HepG2 (cell line): Measurements from ENCODE around the gene DUSP2. TPM values are rescaled to one million over a fixed set of nuclear protein-coding genes. Genes with fewer than 3 reads are reported as not detected.

Source experiments
- ATAC-seq: fragments of 200-7000 bp; cut with Tn5 transposase; 3 replicates; pipeline ENCODE4 v1.9.1; 2020; ENCODE audit warnings: mild to moderate bottlenecking, moderate library complexity
- BruUV-seq: library from RNA; stranded (reverse); fragments of 400-500 nt; replicated peaks from 2 replicates; lab custom pipeline; 2021; lab: Mats Ljungman, UMichigan
- CTCF ChIA-PET: fragments of 300-600 bp; formaldehyde crosslinking; extraction: SDS; loops from one replicate; lab custom pipeline; 2021; ENCODE audit warnings: low total read pairs, inconsistent platforms, low intra/inter-chr PET ratio; lab: Yijun Ruan, JAX
- POLR2A ChIA-PET: fragments of 350-600 bp; sonication (Branson Sonifier 250); formaldehyde crosslinking; loops from one replicate; lab custom pipeline; 2020; ENCODE audit warnings: antibody characterized with exemption, inconsistent platforms; lab: Yijun Ruan, JAX
- DNase-seq: peaks from one replicate; pipeline ENCODE4 v3.0.0-alpha.2; 2015; ENCODE audit warnings: low spot score
- FAIRE-seq: peaks from 3 replicates; lab custom pipeline; 2011; peaks lifted over from hg19 to GRCh38; lab: Jason Lieb, UNC
- H2AFZ ChIP-seq: one replicate; pipeline ENCODE4 v1.6.1; 2011; ENCODE audit warnings: low read length, inconsistent platforms
- H3K27ac ChIP-seq: fragments of 300-600 bp; 3 replicates; pipeline ENCODE4 v1.8.0; 2011; ENCODE audit warnings: mixed run types, mild to moderate bottlenecking, mixed read lengths, low read length, inconsistent platforms; ENCODE audit not compliant: insufficient read depth; ENCODE audit errors: extremely low read length
- H3K27me3 ChIP-seq, 2 experiments: fragments of 200-600 bp in 1 of 2; 2 replicates in 1 of 2; 3 replicates in 1 of 2; pipeline versions ENCODE4 v1.6.0 to v1.8.0; 2011; ENCODE audit warnings: low read length in 2 of 2, mild to moderate bottlenecking in 2 of 2, moderate library complexity in 2 of 2, inconsistent platforms in 1 of 2; ENCODE audit not compliant: insufficient read depth in 2 of 2, control insufficient read depth in 1 of 2
- H3K36me3 ChIP-seq, 2 experiments: fragments of 200-600 bp in 1 of 2; replicated peaks in 1 of 2; 2 replicates in 1 of 2; 3 replicates in 1 of 2; pipeline versions ENCODE4 v1.5.1 to v1.8.0; 2011; ENCODE audit warnings: low read length in 2 of 2, inconsistent platforms in 1 of 2; ENCODE audit not compliant: insufficient read depth in 2 of 2, control insufficient read depth in 1 of 2
- H3K4me1 ChIP-seq: 2 replicates; pipeline ENCODE4 v1.5.1; 2012; ENCODE audit warnings: low read length, inconsistent platforms; ENCODE audit not compliant: insufficient read depth
- H3K4me2 ChIP-seq: 2 replicates; pipeline ENCODE4 v1.6.0; 2011; ENCODE audit warnings: low read depth, low read length, inconsistent platforms
- H3K4me3 ChIP-seq, 3 experiments: fragments of 200-600 bp in 1 of 3; sonication (generic), shearing (Covaris generic) in 1 of 3; replicated peaks in 1 of 3; 2 replicates each; pipeline ENCODE4 v1.5.1; 2011 to 2016; ENCODE audit warnings: low read length in 3 of 3, inconsistent platforms in 2 of 3, low read depth in 2 of 3, mild to moderate bottlenecking in 2 of 3, control low read depth in 1 of 3, mixed read lengths in 1 of 3; ENCODE audit not compliant: insufficient read depth in 1 of 3
- H3K79me2 ChIP-seq: one replicate; pipeline ENCODE4 v1.6.1; 2011; ENCODE audit warnings: low read length, inconsistent platforms; ENCODE audit not compliant: insufficient read depth
- H3K9ac ChIP-seq: 2 replicates; pipeline ENCODE4 v1.6.0; 2011; ENCODE audit warnings: mild to moderate bottlenecking, low read depth, low read length, inconsistent platforms; ENCODE audit not compliant: insufficient read depth
- H3K9me3 ChIP-seq: 2 replicates; pipeline ENCODE4 v1.5.1; 2012; ENCODE audit warnings: mild to moderate bottlenecking, low read length
- H4K20me1 ChIP-seq: 2 replicates; pipeline ENCODE4 v1.6.0; 2011; ENCODE audit warnings: inconsistent platforms, mild to moderate bottlenecking, low read length, moderate library complexity; ENCODE audit not compliant: insufficient read depth
- BHLHE40 ChIP-seq: IDR thresholded peaks from 2 replicates; pipeline ENCODE4 v1.6.1; 2011; ENCODE audit warnings: low read length, improper control_type of control experiment
- HBP1 ChIP-seq: IDR thresholded peaks from 2 replicates; pipeline ENCODE4 v1.6.1; 2016; ENCODE audit warnings: low read depth, control low read depth
- HOXA3 ChIP-seq: sonication (generic); formaldehyde crosslinking; IDR thresholded peaks from 2 replicates; pipeline ENCODE4 v1.5.0; 2020; ENCODE audit warnings: missing genetic modification reagents
- KDM5A ChIP-seq: fragments of 200-600 bp; sonication (generic); IDR thresholded peaks from 2 replicates; pipeline ENCODE4 v1.7.0; 2018; ENCODE audit warnings: antibody characterized with exemption, mild to moderate bottlenecking, low read length, borderline replicate concordance
- ZBTB25 ChIP-seq: IDR thresholded peaks from 2 replicates; pipeline ENCODE4 v1.6.1; 2018; ENCODE audit warnings: missing genetic modification reagents
- ZNF350 ChIP-seq: sonication (generic); formaldehyde crosslinking; IDR thresholded peaks from 2 replicates; pipeline ENCODE4 v1.4.0; 2020; ENCODE audit warnings: mild to moderate bottlenecking, low read depth, missing genetic modification reagents, borderline replicate concordance
- WGBS: methylation state at CpG from one replicate; pipeline ENCODE4 v1.1.6; 2017; ENCODE audit warnings: low lambda C conversion rate; 5-methylcytosine and 5-hydroxymethylcytosine counted together
- in situ Hi-C: cut with HindIII; loops from 2 replicates; pipeline ENCODE4 v1.10.0; 2017; ENCODE audit warnings: low pct_unique_long_range_greater_than_20kb; ENCODE audit not compliant: extremely low pct_ligation_motif_present
- intact Hi-C: fragments of 100-400 bp; cut with micrococcal nuclease; formaldehyde crosslinking; loops from one replicate; pipeline ENCODE4 v1.10.0; 2022; ENCODE audit not compliant: unreplicated experiment
- polyA plus RNA-seq, 8 experiments: library from polyadenylated mRNA; depleted of rRNA in 3 of 8; stranded (reverse) in 7 of 8; unstranded in 1 of 8; fragments of >200 nt; fragmentation: Illumina TruSeq in 4 of 8; extraction: Trizol in 4 of 8; gene quantifications; 2 replicates each; pipeline versions ENCODE4 v1.2.1 to v1.2.3, GENCODE V29; 2011 to 2016; ENCODE audit warnings: low read depth in 4 of 8, missing spikeins in 1 of 8, mixed read lengths in 1 of 8; ENCODE audit not compliant: insufficient read depth in 1 of 8
- total RNA-seq, 5 experiments: library from RNA; depleted of rRNA; stranded (reverse); fragments of >200 nt; fragmentation: Illumina TruSeq; extraction: Trizol; gene quantifications; 2 replicates each; pipeline ENCODE4 v1.2.3, GENCODE V29; 2016; ENCODE audit warnings: low read depth in 1 of 5
- TF ChIP-seq, protein P1 (sequence below): IDR thresholded peaks from 2 replicates; pipeline ENCODE4 v1.6.1; 2012; ENCODE audit warnings: inconsistent platforms
- TF ChIP-seq, protein P2 (sequence below): sonication (generic); formaldehyde crosslinking; IDR thresholded peaks from 2 replicates; pipeline ENCODE4 v1.9.0; 2022; ENCODE audit warnings: missing genetic modification reagents, mild to moderate bottlenecking, borderline replicate concordance

The DUSP2 gene
- total and polyA plus RNA-seq, 2 of the 13 experiments (the other 11 are each of a cell fraction or from before 2014, with no cell fraction given): not detected

DNA sequence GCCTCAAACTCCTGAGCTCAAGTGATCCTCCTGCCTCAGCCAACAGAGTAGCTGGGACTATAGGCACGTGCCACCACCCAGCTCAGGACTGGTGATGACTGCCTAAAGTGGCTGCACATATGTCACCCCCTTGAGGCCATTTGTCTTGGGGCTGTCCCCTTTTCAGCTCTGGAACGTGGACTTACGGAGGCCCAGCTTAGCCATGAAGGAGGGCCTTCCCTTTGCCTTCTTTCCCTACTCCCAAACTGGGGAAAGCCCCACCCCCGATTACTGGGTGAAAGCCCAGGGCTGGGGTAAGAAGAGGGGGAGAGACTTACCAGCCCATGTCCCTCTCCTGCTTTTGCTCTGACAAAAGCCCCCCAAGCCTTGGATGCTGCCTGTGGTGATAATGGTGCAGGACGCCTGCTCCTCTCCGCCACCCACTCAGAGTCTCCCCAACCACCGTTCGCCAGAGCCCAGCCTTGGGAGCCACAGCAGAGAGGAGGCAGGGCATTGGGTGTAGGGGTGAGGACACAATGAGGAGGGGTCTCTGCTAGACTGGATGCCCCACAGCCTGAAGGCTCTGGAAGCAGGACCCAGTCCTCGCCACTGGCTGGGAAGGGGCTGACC, 2.5 kb upstream of the DUSP2 start:
- WGBS: 29% methylated on average over 7 of the region's 9 CpGs
- no TSS peak for BruUV-seq

DNA sequence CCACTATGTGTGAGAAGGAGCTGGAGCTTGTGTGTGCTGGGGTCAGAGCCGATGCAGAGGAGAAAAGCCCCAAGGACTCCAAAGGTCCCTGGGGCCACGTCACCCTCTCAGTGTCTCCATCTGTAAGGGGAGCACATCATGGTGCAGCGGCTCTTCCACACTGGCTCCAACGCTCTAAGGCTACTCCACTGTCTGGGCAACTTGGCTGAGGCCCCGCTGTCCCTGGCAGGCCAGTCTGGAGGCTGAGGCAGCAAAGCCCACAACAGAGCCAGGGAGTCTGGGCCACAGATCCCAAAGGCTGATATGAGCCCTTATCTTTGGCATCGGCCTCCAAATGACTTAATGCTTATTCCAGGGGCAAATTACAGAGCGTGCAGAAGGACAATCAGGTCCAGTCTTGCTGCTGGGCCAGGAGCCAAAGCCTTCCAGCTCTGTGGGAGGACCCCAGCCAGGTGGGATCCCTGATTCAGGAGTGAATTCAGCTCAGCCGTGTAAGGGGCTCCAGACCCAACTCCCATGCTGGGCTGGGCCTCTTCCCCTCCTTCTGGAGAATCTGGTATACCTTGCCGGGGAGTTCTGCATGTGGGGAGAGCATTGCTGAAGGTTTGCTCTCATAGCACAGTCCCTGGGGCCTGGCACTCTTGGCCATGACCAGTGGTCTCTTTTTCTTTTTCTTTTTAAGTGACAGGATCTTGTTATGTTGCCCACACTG, 1.8 kb upstream of the DUSP2 start:
- in situ Hi-C loops (loop anchor here (25.0 kb wide), 1 partner anchor 365 kb away; the partner anchor contains the start of gene NEURL3), intact Hi-C loops (no loop called here)
- peak; percentile 22 for ATAC-seq
- H3K4me2 ChIP-seq: peak overlapping the region; percentile 19; the same call in 1 of the 2 replicates
- no peaks in the 10 kb centered on the region for H3K79me2 ChIP-seq
- ChIA-PET POLR2A (no interaction called here), CTCF (no interaction called here)
- 21% methylated on average over 9 of the region's 9 CpGs for WGBS
- no peak overlapping the region for H3K9ac ChIP-seq
- H3K4me1 ChIP-seq: peaks cover 15% of the 10 kb centered on the region
- DNase-seq: no peak
- H4K20me1 ChIP-seq: no peaks in the 10 kb centered on the region
- H3K36me3 ChIP-seq: no peaks in the 10 kb centered on the region
- H3K27me3 ChIP-seq: peaks cover 16 to 74% of the 10 kb centered on the region in 2 experiments
- H3K4me3 ChIP-seq: no peak overlapping the region
- no peak overlapping the region for H2AFZ ChIP-seq
- no peaks in the 10 kb centered on the region for H3K9me3 ChIP-seq
- H3K27ac ChIP-seq: no peak overlapping the region
- no TSS peak for BruUV-seq
- FAIRE-seq: no peak
- TF ChIP-seq HBP1 (CRISPR knock-in tag) (no peak), ZBTB25 (CRISPR knock-in tag) (no peak), HOXA3 (CRISPR knock-in tag) (no peak), KDM5A (no peak)
- TF ChIP-seq, protein P1, sequence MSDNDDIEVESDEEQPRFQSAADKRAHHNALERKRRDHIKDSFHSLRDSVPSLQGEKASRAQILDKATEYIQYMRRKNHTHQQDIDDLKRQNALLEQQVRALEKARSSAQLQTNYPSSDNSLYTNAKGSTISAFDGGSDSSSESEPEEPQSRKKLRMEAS: no peak
- TF ChIP-seq, protein P2, sequence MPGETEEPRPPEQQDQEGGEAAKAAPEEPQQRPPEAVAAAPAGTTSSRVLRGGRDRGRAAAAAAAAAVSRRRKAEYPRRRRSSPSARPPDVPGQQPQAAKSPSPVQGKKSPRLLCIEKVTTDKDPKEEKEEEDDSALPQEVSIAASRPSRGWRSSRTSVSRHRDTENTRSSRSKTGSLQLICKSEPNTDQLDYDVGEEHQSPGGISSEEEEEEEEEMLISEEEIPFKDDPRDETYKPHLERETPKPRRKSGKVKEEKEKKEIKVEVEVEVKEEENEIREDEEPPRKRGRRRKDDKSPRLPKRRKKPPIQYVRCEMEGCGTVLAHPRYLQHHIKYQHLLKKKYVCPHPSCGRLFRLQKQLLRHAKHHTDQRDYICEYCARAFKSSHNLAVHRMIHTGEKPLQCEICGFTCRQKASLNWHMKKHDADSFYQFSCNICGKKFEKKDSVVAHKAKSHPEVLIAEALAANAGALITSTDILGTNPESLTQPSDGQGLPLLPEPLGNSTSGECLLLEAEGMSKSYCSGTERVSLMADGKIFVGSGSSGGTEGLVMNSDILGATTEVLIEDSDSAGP (CRISPR knock-in tag): 0 out of 2 replicates have a peak, but pooled peaks have one; percentile 14

More for the DNA sequence above, 2.5 kb upstream of the DUSP2 start:
- CTCF ChIA-PET: no interaction called here
- Histone ChIP-seq H3K4me1 (peaks cover 15% of the 10 kb centered on the region), H3K27me3 (peaks cover 16 to 70% of the 10 kb centered on the region in 2 experiments), H3K79me2 (no peaks in the 10 kb centered on the region), H4K20me1 (no peaks in the 10 kb centered on the region), H3K4me2 (no peak overlapping the region), H3K4me3 (no peak overlapping the region), H3K27ac (no peak overlapping the region), H3K9me3 (no peaks in the 10 kb centered on the region), H3K9ac (no peak overlapping the region)
- in situ Hi-C loops: loop anchor here (25.0 kb wide), 1 partner anchor 365 kb away; the partner anchor contains the start of gene NEURL3
- FAIRE-seq: no peak
- intact Hi-C loops: no loop called here
- no peak for DNase-seq
- TF ChIP-seq ZNF350 (CRISPR knock-in tag) (no peak), BHLHE40 (peak; percentile 55; the same call in 1 of the 2 replicates)
- TF ChIP-seq, all 625 proteins: peak for 1
- POLR2A ChIA-PET: no interaction called here
- ATAC-seq: no peak
- H3K36me3 ChIP-seq: no peaks in the 10 kb centered on the region
- H2AFZ ChIP-seq: no peak overlapping the region
